G401 (cell line): ENCODE measurements around the gene MPO. TPM values are rescaled to one million over a fixed set of nuclear protein-coding genes. Genes with fewer than 3 reads are reported as not detected.

Experiments used
- total RNA-seq: library from RNA; depleted of rRNA; stranded (reverse); fragments of >200 nt; shearing (Covaris generic); gene quantifications from 2 replicates; pipeline ENCODE4 v1.2.3, GENCODE V29; 2014; rRNA removed

The MPO gene
- total RNA-seq, 1 experiment from 2014 or later, result not detected

Other genes starting within 250 kb of the MPO start
- gene DYNLL2, start 197.5 kb downstream of the MPO start, total RNA-seq, result 10.5 and 11.5 TPM in 2 replicates
- not detected in 2 replicates for gene OR4D1, start 132.6 kb downstream of the MPO start, total RNA-seq
- gene OR4D2, start 114.0 kb downstream of the MPO start, total RNA-seq, result not detected in 2 replicates
- not detected in 2 replicates for gene EPX, start 88.2 kb downstream of the MPO start, total RNA-seq
- 15.3 and 17.8 TPM in 2 replicates for gene MKS1, start 61.7 kb downstream of the MPO start, total RNA-seq
- not detected in 2 replicates for gene LPO, start 42.4 kb downstream of the MPO start, total RNA-seq
- gene TSPOAP1, start 47.9 kb upstream of the MPO start, total RNA-seq, result not detected in 2 replicates
- 58.7 and 73.6 TPM in 2 replicates for gene SUPT4H1, start 71.3 kb upstream of the MPO start, total RNA-seq
- gene RNF43, start 136.6 kb upstream of the MPO start, total RNA-seq, result not detected in 2 replicates
- not detected in 2 replicates for gene HSF5, start 207.5 kb upstream of the MPO start, total RNA-seq
- gene MTMR4, start 233.7 kb upstream of the MPO start, total RNA-seq, result 35.9 and 36.3 TPM in 2 replicates